Bronchial epithelial cell (primary cell): Measurements from ENCODE around the gene PRMT2. TPM values are rescaled to one million over a fixed set of nuclear protein-coding genes. Genes with fewer than 3 reads are reported as not detected.
A peak's percentile ranks its signal among the peaks of the same experiment; 100 is the strongest.

Source experiments
- DNase-seq: peaks from one replicate; pipeline ENCODE4 v3.0.0-alpha.2; 2010; ENCODE audit warnings: low read depth
- FAIRE-seq: peaks from 2 replicates; lab custom pipeline; 2011; peaks lifted over from hg19 to GRCh38; lab: Jason Lieb, UNC
- H3K27me3 ChIP-seq: 2 replicates; pipeline ENCODE4 v1.5.1; 2011; ENCODE audit warnings: low read length; ENCODE audit not compliant: control insufficient read depth, insufficient read depth
- H3K36me3 ChIP-seq: 2 replicates; pipeline ENCODE4 v1.5.1; 2011; ENCODE audit warnings: low read length; ENCODE audit not compliant: control insufficient read depth, insufficient read depth
- H3K4me3 ChIP-seq: 2 replicates; pipeline ENCODE4 v1.5.1; 2011; ENCODE audit warnings: mild to moderate bottlenecking, low read depth, low read length, control low read depth
- total RNA-seq: library from RNA; depleted of rRNA; stranded (reverse); fragments of >200 nt; gene quantifications from 2 replicates; pipeline ENCODE4 v1.2.1, GENCODE V29; 2014
- TF ChIP-seq, protein P1 (sequence below): IDR thresholded peaks from 2 replicates; pipeline ENCODE4 v1.5.1; 2011; ENCODE audit warnings: mild to moderate bottlenecking, moderate library complexity, low read length, control low read depth, inconsistent platforms; ENCODE audit not compliant: insufficient read depth, severe bottlenecking

Gene PRMT2
- 112 and 154 TPM in 2 replicates for total RNA-seq

DNA sequence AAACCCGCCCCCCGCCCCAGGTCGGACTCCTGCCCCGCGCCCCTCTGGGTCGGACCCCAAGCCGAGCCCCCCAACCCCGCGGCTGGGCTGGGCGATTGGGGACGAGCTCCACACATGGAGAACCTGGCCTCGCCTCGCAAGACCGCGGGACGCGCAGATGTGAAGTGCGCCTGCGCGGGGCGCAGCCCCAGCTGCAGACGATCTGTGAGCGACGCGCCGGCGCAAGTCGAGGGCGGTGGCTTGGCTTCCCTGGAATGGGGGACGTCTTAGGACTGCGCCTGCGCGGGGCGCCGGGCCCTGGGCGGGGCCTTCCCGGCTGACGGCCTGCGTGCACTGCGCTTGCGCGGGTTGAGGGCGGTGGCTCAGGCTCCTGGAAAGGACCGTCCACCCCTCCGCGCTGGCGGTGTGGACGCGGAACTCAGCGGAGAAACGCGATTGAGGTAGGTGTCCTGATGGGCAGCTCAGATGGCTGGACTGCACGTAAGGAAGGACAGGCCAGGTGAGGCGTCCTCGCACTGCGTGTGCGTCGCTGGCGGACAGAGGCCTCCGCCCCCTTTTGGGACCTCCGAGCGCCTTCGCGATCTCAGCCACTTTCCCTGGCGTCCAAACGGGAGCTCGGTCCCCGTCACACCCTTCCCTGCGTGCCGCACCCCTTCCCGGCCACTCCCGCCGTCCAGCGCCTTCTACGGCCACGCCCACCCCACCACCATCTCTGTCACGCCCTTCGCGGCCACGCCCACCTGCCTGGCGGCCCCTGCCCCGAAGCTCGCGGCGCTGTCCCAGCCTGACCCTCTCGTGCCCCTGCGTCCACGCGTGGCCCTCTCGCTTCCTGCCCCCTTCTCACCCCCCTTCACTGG, at the start of gene PRMT2:
Gene PRMT2, plus strand, starts transcription at position 351 of the 857 bp plus-strand sequence. CDS start 1,278 bp downstream, outside the sequence.
- Histone ChIP-seq H3K4me3 (peak within 1 kb of the TSS; percentile 87), H3K36me3 (peaks cover 2% of the 10 kb centered on the region), H3K27me3 (no peaks in the 10 kb centered on the region)
- FAIRE-seq (no peak), DNase-seq (peak; percentile 92)
- TF ChIP-seq, protein P1, sequence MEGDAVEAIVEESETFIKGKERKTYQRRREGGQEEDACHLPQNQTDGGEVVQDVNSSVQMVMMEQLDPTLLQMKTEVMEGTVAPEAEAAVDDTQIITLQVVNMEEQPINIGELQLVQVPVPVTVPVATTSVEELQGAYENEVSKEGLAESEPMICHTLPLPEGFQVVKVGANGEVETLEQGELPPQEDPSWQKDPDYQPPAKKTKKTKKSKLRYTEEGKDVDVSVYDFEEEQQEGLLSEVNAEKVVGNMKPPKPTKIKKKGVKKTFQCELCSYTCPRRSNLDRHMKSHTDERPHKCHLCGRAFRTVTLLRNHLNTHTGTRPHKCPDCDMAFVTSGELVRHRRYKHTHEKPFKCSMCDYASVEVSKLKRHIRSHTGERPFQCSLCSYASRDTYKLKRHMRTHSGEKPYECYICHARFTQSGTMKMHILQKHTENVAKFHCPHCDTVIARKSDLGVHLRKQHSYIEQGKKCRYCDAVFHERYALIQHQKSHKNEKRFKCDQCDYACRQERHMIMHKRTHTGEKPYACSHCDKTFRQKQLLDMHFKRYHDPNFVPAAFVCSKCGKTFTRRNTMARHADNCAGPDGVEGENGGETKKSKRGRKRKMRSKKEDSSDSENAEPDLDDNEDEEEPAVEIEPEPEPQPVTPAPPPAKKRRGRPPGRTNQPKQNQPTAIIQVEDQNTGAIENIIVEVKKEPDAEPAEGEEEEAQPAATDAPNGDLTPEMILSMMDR, result no peak

DNA sequence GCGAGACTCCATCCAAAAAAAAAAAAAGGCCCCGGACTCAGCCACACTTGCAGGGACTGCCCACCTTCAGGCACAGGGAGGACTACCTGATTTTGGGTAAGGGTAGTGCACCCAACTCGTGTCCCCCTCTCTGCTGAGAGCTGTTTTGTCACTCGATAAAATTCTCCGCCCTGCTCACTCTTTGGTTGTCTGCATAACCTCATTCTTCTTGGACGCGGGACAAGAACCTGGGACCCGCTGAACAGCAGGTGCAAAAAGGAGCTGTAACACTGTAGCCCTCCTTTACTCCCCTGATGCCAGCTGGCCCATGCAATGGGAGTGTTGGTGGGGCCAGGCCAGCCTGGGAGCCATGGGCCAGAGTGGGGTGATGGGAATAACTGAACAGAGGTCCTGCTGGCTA, 41.2 kb upstream of the PRMT2 start:
- Histone ChIP-seq H3K4me3 (no peak overlapping the region), H3K27me3 (no peaks in the 10 kb centered on the region), H3K36me3 (no peaks in the 10 kb centered on the region)
- DNase-seq (no peak), FAIRE-seq (no peak)
- TF ChIP-seq, protein P1, result no peak

DNA sequence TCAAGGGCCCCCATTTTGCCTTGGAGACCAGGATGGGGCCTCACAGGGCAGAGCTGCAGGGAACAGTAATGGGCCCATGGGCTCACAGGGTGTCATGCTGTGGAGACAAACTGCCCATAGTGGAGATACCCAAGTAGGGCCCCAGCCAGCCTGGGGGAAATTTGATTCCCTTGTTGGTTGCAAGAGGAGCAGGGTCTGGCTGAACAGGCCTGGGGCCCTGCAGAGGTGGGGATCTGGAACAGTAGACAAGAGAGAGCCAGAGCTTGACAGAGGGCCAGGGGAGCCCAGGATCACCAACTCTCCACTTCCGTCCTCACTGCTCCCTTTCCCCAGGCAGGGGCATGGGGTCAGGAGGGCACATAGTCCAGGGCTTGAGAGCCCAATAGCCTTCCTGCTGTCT, 39.3 kb upstream of the PRMT2 start:
- no peak for FAIRE-seq
- H3K4me3 ChIP-seq, result no peak overlapping the region
- DNase-seq, result no peak
- TF ChIP-seq, protein P1, result no peak
- peaks cover 1% of the 10 kb centered on the region for H3K27me3 ChIP-seq
- no peaks in the 10 kb centered on the region for H3K36me3 ChIP-seq

DNA sequence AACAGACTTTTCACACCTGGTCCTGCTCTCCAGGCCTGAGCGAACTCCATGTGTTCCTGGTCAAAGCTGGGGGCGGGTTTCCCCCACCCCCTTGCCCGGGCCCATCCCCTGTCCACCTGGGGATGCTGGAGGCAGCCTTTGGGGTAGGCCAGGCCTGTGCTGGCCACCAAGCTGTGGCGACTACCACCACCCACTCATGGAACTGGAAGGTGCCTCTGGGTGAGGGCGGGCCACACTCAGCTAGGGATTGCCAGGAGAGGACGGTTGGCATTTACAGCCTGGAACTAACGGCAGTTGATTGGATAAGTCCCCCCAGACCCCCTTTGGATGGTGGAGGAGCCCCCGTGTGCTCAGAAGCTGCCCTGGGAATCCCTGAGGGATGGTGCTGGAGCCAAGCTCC, 38.4 kb upstream of the PRMT2 start:
- no peak for FAIRE-seq
- no peaks in the 10 kb centered on the region for H3K36me3 ChIP-seq
- TF ChIP-seq, protein P1, result no peak

DNA sequence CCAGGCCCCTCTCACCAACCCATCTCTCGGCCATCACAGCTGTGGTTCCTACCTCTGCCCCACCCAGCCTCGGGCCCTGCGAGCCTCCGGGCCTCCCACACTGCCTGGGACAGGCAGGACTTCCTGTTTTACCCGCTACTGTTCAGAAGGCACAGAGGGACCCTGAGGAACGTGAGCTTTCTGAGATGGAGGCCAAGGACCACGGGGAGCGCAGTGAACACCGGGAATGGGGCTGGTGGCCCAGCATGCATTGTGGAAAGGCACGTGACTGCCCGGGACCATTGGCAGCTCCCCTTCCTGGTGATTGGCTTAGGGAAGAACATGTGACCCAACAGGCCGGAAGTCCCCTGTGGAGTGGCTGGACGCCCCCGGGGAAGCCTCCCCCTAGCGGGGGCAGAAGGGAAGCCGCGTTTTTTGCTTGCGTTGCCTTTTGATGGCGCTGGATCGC, 37.6 kb upstream of the PRMT2 start:
- Histone ChIP-seq H3K4me3 (no peak overlapping the region), H3K27me3 (peaks cover 3% of the 10 kb centered on the region), H3K36me3 (no peaks in the 10 kb centered on the region)
- TF ChIP-seq, protein P1, result no peak
- FAIRE-seq (no peak), DNase-seq (no peak)

More for the DNA sequence above, 38.4 kb upstream of the PRMT2 start:
- Histone ChIP-seq H3K4me3 (no peak overlapping the region), H3K27me3 (peaks cover 3% of the 10 kb centered on the region)
- DNase-seq, result no peak
